ENCODE measurements around the gene ZIC5.
"Not testable (repeated sequence)": the region's sequence is repeated elsewhere in the genome, so short reads cannot be mapped to it uniquely, and the experiment has no call there.

Gene ZIC5

DNA sequence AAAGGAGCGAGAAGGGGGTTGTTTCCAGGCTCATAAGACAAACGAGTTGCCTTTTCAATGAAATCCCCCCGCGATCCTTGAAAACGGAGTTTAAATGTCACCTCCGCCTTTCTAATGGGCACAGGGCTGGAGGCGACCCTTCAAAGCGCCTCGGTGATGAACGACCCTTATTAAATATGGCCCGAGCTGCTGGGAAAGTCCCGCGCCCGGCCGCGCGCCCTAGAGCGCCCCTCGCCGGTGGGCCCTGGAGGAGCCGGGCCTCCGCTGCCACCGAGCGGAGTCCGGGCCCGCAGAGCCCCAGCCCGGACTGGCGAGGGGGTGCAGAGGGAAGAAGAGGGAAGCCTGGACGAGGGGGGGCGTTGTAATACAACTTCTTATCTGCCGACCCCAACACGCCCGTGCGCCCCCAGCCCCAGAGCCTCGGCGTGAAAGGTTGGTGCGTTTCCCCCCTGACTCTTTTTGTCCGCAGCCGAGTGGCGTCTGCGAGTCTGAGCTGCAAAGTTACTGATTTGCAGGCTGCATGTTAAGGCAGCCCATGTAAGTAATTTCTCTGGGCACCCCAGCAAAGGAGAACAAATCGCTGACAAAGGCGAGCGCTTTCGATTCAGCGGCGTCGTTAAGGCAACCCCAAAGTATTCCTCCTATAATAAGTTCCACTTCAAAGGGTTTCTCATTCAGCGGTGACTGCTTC lies 11.9 kb downstream of the ZIC5 start:
- DNase-seq (ENCODE audit: low spot score), result no peak

DNA sequence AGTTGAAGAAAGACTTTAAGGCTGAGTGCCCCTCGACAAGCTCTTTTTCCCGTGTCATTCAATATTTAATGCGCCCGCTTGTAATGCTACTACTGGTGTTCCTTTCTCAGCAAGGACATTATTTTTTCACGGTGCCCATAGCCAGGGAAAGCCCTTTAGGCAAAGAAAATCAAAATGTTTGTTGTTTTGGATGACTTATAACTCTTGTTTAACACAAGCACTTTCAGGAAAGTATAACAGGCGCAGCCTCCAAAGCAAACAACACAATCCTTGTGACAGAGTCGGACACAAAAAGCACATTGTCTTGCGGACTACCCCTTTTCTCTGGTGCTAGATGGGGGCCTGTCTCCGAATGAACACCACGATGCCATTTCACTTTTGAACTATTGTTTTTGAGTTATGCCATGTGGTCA lies 12.4 kb downstream of the ZIC5 start:
- DNase-seq (ENCODE audit: low spot score), result no peak

DNA sequence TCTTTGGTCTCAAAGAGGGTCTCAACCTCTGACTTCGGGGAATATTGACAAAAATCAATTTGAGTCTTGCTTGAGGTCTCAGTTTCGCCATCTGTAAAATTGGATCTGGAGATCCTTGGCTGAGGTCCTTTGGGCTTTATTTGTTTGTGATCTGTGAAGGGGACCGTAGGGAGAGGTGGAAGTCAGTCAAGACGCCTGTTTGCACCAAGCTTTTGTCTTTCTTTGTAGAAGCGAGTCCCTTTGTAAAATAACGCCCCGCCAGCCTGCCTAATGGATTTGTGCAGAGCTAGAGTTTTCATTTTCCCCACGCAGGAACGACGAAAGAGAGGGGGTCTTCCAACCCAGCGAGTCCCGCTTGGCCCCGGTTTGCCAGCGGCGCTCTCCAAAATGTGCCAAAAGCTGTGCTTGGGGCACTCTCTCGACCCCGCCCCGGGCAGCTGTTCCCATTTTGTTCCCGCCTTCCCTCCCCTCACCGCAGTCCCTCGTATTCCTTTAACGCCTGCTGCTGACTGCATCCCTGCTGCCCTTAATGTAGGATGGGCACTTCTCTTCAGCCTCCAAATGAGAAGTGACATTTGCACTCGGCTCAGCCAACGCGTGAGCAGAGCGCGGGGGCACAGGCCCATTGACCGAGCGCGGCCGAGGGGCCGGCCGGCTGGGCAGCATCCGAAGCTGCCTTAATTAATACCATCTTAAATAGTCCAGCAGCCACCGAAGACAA lies 13.0 kb downstream of the ZIC5 start:
- DNase-seq (ENCODE audit: low spot score), result no peak

DNA sequence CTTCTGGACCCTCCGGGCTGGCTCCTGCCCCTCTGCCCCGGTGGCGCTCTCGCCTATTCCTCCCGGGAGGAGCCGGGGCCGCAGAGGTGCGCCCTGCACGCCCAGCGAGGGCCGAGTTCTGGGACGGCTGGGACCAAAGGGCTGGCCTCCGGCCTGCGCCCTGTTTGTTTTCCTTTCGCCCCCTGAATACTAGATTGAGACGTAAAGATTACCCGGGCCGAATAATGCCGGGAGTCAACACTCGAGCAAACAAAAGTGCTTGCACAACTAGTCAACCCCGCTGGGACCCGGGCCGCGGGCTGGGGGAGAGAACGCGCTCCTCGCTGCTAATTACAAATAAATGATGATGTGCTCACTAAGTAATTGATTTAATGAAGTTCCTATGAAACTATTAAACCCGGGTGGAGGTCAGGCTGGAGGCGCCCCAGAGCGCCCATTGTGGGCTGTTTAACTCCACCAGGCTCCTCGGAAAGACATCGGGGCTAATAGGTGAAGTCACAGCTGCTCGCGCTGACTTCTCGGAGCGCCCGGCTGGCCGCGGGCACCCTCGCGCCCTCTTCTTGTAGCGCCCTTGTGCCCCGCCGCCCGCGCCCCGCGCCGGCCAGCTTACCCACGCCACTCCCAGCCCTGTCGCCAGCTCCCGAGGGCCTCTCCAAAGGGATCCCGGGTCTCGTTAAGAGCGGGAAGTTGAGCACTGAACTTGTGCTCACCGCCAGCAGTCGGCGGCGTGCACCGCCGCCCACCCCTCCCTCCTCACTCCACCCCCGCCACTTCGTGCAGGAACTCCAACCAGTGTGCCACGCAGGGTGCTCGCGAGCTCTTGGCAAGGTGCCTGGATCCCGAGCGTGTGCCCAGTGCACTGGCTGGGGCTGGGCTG lies 14.9 kb downstream of the ZIC5 start:
- no peak for DNase-seq (ENCODE audit: low spot score)

DNA sequence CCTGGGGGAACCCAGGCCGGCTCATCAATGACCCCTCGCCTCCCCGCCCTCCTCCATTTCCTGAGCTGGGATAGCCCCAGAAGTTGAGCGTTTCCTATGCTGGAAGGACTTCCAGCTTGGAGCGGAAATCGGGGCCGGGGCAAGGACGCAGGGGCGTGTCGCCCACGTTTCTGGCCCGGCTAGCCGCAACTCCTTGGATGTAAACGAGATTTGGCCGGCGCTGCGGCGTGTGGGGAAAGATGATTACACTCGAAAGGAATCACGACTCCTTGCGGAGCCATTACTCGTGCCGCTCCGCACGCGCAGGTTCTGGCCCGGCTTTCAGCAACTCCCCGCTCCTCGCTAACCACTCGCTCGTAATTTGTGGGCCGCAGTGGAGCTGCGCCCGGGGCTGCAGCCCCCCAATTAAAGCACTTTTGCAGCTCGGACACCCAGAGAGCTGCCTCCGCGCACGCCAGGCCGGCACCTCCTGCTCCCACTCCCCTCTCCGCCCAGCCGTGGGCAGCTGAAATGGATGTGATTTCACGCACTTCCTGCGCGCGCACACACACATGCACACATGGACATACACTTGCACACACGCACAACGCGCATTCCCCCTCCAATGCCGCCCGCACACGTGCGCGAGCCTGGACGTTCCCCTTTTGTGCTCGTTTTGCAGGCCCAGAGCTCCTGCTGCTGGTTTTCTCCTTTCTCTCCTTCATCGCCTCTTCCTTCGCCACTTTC lies 15.7 kb downstream of the ZIC5 start:
- no peak for DNase-seq (ENCODE audit: low spot score)

DNA sequence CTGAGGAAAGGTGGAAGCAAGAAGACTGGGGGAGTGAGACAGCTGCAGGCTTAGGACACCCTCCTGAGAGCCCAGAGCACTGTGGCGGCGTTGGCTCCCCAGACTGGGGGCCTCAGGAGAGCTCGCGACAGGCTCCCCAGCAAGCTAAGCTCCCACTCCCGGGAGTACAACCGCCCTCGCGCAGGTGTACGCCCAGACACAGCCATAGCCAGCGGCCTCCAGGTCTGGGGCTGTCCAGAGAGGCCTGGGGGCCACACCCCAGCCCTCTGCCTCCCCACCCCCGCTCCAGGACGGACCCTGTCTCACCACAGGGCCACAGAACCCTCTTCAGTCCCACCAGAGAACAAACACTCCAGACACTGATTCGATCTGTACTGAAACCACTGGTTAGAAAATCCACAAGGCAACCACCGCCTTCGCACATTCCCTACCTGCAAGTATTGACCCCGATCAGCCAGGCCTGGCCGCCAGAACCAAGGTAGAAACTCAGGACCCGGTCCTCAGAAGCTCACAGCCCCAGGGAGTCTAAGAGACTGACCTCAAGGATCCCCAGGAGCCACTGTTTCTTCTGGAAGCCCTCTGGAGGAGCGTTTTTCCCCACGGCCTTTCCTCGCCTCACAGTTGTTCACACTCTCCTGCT lies 16.3 kb downstream of the ZIC5 start:
- DNase-seq (ENCODE audit: low spot score), result no peak

DNA sequence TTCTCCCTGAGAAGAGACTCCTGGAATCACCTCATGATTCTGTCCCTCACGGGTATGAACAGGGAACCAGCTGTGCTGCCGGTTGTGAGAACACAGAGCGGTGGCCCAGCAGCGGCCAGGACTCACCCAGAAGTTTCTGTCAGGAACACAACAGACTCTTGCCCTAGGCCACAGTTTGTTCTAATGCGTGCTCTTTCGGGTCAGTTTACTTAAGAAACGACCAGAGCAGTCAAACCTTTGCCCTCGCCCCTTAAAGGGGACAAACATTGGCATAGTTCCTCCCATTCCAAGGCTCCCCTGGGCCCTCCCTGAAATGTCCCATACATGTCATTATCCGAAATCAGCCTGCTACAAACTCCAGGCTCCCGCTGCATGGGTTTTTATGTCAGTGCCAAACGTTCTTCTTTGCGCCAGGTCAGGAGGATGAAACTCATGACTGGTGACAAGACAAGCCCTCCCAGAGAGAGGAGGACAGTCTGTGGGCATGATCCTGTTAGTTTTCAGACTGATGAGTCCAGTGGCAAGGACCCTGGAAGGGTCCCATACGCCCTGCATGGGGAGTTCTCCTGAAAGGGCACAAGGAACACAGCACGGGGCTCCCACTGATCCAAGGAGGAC lies 18.3 kb downstream of the ZIC5 start:
- DNase-seq (ENCODE audit: low spot score), result no peak

DNA sequence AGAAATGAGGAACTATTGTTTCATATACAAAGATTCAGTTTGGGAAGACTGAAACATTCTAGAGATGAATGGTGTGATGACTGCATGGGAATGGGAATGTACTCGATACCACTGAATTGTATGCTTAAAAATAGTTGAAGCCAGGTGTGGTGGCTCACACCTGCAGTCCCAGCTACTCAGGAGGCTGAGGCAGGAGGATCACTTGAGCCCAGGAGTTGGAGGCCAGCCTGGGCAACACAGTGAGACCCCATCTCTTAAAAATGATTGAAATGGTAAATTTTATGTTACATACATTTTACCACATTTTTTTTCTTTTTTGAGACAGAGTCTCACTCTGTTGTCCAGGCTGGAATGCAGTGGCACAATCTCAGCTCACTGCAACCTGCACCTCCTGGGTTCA lies 19.9 kb downstream of the ZIC5 start:
- DNase-seq (ENCODE audit: low spot score), result not testable (repeated sequence)

DNA sequence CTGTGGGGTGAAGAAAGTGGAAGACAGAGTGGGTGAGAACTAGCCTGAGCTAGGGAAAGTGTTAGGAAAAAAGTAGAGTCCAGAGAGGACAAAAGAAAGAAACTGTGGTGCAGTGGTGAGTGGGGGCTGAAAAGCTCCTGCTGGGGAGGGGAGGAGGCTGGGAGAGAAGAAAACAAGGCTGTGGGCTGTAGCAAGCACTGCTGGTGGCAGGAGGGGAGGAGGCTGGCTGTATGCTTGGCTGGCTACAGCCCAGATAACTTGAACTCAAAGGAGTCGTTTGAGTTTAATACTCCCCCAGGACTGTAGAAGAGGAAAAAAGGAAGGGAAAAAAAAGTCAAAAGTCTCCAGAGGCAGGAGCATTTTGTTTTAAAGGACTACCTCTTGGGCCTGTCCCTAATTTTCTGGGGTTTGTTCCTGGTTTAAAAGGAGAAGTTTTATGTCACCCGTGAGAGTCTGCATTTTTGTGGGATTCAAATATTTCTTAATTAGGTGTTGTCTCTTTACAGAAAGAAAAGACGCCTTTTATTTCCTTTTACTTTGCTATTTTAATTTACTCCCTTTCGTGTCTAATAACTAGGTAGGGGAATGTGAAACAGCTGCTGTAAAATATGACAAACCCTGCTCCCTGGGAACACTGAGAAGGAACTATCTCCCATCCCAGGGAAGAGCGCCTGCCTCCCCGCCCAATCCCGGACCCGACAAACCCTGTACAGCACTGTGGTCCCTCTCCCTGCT lies 21.7 kb downstream of the ZIC5 start:
- DNase-seq (ENCODE audit: low spot score), result no peak

DNA sequence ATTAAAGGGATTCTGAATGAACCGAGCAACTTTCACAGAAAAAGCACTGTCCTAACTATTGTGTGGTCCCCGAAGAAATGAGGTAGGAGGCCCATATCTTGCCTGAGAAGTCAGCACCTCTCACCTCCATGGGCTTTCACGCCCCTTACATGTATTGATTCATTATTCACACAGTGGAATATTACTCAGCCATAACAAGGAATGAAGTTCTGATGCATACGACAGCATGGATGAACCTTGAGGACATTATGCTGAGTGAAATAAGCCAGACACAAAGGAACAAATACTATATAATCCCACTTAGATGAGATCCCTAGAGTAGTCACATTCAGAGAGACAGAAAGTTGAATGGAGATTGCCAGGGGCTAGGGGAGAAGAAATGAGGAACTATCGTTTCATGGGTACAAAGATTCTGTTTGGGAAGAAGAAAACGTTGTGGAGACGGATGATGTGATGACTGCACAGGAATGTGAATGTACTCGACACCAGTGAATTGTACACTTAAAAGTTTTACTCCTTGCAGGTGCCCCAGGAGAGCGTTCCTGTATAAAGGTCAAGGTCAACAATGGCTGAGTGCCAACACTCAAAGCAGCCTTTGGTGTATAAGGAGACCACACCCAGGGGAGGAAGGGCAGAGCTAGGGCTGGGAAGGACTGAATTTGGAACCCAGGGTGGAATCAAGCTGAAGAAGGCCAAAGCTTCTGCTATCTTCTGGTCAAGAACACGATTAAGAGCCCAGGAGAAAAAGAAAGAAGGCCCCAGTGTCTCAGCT lies 22.5 kb downstream of the ZIC5 start:
- no peak for DNase-seq (ENCODE audit: low spot score)

DNA sequence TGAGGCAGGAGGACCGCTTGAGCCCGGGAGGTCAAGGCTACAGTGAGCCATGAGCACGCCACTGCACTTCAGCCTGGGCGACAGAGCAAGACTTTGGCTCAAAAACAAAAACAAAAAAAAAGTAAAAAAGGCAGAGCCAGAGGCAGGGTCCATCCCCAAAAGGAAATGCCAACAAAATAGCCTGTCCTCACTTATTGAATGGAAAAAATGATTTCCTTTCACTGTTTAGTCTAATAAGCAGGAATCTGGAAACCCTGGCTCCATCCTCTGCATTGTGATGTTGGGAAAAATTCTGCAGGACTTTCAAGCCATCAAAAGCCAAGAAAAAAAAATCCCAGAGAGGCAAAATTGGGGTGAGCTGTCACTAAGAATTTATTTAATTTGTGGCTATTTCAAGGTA lies 23.2 kb downstream of the ZIC5 start:
- no peak for DNase-seq (ENCODE audit: low spot score)

DNA sequence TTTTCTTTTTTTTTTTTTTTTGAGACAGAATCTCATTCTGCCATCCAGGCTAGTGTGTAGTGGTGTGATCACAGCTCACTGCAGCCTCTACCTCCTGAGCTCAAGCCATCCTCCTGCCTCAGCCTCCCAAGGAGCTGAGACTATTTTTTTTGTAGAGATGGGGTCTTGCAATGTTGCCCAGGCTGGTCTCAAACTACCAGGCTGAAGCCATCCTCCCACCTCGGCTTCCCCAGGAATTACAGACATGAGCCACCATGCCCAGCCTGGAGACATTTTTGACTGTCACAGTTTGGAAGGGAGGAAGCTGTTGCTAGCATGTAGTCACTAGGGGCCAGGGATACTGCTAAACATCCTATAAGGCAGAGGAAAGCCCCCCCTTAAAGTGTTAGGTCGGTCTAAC lies 23.9 kb downstream of the ZIC5 start:
- DNase-seq (ENCODE audit: low spot score), result no peak

DNA sequence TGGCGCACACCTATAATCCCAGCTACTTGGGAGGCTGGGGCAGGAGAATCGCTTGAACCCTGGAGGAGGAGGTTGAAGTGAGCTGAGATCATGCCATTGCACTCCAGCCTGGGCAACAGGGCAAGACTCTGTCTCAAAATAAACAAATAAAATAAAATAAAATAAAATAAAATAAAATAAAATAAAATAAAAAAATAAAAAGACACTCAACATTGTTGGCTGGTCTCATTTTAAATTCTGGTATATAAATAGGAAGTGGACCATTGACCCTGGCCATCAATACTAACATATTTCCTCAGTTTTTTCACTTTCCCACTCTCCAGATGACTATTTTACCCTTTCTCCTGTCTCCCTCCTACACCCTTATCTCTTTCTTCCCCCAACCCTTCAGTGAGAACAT lies 26.1 kb downstream of the ZIC5 start:
- DNase-seq (ENCODE audit: low spot score), result not testable (repeated sequence)

DNA sequence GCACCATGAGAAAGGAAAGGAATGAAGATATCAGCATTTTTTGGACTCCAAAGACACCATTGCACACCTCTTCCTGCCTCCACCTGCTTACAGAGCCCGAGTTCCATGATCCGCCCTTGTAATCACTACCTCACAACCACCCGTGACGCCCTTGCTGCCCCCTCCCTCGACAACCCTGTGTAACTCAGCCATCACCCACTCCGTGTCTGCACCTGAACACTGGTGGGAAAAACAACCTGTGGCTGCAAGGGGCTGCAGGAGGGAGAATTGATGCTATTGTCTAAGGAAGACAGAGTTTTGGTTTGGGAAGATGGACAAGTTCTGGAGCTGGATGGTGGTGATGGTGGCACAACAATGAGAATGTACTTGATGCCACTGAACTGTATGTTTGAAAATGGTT lies 27.0 kb downstream of the ZIC5 start:
- no peak for DNase-seq (ENCODE audit: low spot score)

DNA sequence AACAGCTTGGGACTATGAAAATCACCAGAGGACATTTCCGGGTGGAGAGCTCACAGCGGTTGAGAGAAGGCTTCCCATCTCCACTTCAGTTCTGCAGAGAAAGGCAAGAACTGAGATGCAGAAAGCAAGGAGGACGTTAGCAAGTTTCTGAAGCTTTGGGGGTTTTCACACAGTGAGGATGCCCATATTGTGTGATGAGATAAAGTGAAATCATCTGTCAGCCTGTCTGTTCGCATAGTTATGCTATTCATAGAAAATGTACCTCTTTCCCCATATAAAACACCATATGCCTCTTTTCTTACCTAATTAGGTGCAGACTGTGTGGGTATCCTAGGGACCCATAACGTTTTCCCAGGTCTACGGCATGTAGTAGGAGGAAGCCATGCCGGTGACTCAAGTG lies 27.5 kb downstream of the ZIC5 start:
- DNase-seq (ENCODE audit: low spot score), result no peak

DNA sequence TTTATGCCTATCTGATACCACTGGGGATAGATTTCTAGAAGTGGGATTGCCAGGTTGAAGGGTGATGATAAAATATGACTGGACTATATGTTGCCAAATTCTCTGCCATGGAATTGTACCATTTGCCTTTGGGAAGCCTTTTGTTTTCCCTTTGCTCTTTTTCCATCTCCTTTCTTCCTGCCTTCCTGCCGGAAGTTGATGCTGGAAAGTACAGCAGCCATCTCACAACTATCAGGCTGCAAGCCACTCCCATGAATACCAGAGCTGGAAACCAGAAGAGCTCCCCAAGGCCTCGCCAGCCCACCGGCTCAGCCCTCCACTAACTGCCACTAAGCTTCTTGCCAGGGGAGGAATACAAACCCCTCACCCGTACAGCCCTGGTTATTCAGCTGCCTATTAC lies 29.7 kb downstream of the ZIC5 start:
- no peak for DNase-seq (ENCODE audit: low spot score)

DNA sequence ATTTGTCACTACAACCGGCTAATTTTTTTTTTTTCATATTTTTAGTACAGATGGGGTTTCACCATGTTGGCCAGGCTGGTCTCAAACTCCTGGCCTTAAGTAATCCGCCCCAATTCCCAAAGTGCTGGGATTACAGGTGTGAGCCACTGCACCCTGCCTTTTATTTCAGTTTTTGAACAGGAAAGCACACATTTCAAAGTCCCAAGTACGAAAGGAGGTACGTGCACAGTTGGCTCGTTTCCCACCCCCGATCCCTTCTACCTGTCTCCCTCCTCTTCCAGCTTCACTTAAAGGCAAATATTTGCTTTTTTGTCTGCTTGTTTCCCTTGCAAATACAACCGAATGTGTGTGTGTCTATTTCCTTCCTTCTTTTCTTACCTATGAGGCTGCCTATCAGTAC lies 30.5 kb downstream of the ZIC5 start:
- no peak for DNase-seq (ENCODE audit: low spot score)

DNA sequence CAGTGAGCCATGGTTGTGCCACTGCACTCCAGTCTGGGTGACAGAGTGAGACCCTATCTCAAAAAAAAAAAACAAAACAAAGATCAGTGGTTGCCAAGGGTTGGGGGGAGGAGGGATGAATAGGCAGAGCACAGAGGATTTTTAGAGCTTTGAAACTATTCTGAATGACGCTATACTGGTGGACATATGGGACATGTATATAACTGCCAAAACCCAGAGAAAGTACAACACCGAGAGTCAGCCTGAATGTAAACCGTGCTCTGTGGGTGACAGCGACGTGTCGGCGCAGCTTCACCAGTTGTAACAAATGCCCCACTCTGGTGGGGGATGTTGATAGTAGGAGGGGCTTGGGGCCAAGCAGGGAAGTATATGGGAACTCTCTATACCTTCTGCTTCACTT lies 32.9 kb downstream of the ZIC5 start:
- no peak for DNase-seq (ENCODE audit: low spot score)

DNA sequence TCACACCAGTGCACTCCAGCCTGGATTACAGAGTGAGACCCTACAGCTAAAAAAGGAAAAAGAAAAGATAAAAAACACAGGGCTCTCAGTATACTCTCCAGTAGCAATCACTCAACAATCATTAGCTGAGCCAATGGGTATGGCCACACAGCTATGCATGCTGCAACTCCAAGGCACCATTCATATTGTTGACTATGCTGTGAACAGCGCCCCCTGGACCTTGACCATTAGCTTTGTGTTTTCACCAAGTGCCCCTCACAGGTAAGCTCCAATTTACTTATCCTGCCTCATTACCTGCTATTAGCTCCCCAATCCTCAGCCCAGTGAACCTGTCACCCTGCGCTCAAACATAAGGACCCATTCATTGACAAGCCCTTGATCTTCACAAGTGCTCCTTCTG lies 35.8 kb downstream of the ZIC5 start:
- DNase-seq (ENCODE audit: low spot score), result no peak

DNA sequence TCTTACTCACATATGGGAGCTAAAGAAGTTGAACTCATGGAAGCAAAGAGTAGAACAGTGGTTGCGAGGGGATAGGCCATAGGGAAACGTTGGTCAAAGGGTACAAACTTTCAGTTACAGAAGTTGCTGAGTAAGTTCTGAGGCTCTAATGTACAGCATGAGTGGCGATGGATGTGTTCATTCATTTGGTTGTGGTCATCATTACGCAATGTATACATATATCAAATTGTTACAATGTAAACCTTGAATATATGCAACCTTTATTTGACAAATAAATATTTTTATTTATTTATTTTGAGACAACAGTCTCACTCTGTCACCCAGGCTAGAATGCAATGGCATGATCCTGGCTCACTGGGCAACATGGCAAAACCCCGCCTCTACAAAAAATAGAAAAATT lies 38.7 kb downstream of the ZIC5 start:
- DNase-seq (ENCODE audit: low spot score), result no peak
